ENCODE data around the gene PLB1.

Gene PLB1

DNA sequence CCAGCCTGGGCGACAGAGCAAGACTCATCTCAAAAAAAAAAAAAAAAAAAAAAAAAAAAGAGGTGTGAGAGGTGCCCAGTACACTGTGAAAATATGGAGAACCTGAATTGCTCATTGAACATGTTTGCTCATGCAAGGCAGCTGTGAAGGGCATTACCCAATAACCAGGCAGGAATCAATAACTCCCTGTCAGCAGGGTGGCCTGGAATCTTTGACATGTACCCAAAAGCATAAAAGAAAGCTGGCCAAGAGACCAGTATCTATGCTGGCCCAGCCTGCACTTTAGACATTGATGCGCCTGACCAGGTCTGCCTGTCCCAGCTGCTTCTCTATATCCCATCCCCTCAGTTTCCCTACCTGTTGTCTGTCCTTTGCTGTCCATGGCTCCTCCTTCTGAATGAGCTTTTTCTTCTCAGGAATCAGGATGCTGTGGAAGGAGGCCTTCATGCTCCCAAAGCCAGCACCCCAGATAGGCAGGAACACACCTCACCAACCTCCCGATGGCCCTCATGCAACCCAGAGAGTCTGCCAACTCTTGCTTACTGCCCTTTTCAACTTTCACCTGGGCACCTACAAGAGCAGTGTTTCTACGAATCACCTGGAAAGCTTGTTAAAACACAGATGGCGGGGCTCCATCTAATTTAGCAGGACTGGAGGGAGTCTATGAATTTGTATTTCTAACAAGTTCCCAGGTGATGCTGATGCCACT is 172.4 kb downstream of the PLB1 start:
- no peak for DNase-seq (ENCODE audit: low read depth in 2 of 2)

DNA sequence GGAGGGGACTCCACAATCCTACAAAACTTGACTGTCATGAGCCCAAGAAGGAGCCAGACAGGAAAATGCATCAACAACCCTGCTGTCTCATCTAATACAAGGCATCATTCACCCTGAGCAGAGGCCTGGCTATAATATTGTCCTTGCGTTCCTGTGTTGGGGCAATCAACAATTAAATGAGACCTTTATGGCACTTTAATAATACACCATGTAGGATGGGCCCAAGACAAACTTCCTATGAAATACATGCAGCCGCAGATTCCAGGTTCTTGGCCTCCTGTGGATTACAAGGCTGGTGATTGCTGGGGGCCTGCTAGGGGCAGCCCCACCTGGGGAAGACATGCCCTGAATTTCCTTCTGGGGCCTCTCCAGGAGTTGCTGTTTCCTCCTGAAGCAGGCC is 173.0 kb downstream of the PLB1 start:
- DNase-seq (ENCODE audit: low read depth in 2 of 2) = no peak

DNA sequence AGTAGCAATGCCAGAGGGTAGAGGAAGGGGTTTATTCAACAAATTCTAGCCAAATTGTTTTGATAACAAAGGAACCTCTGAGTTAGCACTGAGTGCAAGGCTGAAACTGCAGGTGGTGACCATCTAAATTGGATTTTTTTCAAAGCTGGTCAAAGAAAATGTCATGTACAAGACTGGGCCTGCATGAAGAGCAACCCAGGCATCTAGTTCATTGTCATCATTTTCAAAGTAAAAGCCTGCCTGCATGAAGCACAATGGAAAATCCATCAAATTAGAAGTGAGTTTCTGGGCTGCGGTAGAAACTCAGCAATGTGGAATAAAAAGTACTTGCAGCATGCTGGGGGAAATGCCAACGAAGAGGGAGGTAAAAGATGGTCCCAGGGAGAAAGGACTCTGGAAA is 175.0 kb downstream of the PLB1 start:
- no peak for DNase-seq (ENCODE audit: low read depth in 2 of 2)

DNA sequence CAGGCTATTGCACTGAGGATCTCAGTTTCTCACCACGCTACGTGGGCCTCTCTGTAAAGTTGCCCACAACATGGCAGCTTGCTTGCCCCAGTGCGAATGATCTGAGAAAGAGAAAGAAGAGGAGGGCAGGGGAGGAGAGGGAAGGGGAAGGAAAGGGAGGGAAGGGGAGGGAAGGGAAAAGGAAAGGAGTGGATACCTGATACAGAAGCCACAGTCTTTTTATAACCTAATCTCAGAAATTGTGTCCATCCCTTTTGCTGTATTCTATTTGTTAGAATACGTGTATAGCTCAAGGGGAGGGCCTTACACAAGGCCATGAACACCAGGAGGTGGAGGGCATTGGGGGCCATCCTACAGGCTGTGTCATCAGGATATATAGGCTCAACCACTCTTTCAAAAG is 177.5 kb downstream of the PLB1 start:
- no peak for DNase-seq (ENCODE audit: low read depth in 2 of 2)

DNA sequence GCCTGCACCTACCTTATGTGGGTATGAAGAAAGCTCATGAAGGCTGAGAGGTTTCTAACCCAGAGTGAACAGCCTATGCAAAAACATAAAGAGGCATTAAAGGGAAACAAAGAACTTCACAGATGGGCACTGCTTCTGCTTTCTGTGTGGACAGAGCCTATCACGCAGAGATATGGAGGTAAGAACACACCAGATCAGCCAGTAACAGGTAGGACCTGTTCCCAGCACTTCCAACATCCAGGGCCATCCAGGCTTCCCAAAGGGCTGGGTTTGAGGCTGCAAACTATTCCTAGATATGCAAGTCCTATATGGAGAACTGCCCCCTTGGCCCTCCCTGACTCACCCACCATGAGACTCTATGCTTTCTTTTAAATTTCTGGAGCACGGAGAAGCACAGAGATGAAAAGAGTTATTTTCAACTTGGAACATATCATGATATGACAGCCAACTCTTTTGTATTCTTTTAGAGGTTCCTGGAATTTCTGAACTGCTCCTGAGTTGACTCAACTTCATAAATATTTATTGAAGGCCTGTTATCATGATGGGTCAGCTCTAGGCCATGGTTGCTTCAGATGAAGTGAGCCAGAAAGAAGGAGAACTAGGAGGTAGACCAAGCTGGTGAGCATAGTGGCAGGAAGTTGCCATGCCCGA is 178.3 kb downstream of the PLB1 start:
- DNase-seq (ENCODE audit: low read depth in 2 of 2) = no peak

DNA sequence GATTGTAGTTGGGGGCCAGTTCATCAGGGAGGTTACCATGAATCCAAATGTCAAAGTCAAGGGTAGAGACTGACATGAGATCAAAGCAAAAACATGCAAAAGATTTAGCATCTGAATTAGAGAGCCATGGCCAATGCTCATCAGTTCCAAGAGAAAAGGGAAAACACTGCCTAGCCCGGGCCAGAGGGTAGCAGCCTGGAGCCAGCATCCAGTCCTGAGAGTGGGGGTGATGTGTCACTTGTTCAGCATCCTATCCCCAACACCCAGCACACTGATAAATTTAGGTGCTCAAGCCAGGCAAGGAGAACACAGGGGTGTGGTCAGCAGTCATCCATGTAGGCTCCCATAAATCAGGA is 178.8 kb downstream of the PLB1 start:
- no peak for DNase-seq (ENCODE audit: low read depth in 2 of 2)

DNA sequence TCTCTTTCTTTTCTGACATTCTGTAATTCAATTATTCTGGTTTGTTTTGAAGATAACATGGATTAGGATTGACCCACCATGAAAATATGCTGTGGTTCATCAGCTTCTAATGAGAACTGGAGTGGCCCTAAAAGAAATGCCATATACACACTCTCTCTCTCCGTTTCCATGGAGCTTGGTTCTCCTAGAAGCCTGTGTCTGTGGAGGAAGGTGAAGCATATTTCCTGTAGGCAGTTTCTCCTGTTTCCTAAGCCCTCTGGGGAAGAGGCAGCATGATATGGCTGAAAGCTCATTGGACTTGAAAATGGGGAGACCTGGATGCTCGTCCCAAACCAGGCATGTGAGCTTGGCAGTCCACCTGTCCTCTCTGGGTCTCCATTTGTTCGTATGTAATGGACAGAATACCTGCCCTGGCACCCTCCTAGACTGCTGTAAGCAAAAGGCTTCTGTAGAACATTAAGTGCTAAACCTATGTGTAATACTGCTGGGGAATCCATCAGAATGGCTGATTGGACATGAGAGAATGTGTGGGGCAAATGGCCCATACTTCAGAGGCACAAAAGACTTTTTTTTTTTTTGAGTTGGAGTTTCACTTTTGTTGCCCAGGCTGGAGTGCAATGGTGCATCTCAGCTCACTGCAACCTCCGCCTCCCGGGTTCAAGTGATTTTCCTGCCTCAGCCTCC is 180.4 kb downstream of the PLB1 start:
- no peak for DNase-seq (ENCODE audit: low read depth in 2 of 2)

DNA sequence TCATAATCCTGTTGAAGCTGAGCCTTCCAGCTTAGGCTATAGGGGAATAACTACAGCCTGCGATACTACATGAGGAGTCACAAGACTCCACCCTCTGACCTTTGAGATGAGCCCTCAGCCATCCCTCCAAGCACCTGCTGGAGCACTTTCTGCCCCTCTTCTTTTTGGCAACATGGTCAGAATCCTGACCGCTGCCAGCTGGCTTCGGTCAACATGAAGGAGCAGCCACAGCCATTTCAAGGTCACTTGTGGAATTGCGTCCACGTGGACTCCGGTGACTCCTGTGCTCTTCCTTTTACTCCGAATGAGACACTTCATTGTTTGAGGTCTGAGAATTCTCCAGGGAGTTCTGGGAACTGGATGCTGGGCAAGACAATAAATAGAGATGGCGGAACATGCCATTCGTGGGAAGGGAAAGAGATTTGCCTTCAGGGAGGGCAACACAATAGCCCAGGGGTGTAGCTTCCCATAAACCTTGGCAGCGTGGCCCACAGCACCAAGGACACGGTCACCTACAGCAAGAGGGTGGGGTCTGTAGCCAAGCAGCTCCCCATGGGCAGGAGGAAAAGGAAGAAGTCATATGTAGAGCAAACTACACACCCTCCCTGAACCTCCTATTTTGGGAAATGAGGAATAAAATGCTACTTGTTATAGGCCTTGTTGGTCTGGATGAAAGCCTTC is 182.5 kb downstream of the PLB1 start:
- no peak for DNase-seq (ENCODE audit: low read depth in 2 of 2)

DNA sequence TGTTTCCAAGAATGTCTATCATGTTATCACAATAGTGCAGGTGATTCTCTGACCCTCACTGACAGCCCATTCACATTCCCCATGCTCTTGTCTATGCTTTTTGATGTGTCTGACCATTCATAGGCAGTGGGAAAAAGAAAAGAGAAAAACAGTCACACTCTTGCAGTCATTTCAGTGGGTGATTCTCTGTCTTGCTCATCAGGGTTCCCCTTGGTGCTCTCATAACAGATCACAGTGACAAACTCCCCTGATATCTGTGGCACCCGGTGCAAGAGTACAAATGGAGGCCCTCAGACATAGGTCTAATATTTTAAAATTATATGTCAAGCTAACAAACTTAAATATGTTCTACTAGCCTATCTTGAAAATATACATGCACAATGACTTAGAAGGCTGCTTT is 183.1 kb downstream of the PLB1 start:
- DNase-seq (ENCODE audit: low read depth in 2 of 2) = no peak

DNA sequence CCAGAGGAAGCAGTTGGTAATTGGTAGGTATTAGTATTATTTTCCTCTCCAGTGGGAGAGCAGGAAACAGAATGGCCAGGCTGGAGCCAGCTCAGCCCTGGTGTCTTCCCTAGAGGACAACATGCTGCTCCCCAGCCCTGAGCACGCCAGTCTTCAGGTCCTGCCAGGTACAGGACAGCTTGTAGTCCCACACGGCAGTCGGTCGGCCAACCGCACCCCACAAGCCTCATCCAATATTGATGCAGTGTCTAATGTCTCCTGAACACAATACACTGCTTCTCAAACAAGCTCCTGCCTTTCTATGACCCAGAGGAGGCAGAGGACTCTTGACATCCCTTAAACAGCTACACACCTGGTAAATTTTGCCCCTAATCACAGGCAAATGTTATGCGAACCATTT is 184.8 kb downstream of the PLB1 start:
- no peak for DNase-seq (ENCODE audit: low read depth in 2 of 2)

DNA sequence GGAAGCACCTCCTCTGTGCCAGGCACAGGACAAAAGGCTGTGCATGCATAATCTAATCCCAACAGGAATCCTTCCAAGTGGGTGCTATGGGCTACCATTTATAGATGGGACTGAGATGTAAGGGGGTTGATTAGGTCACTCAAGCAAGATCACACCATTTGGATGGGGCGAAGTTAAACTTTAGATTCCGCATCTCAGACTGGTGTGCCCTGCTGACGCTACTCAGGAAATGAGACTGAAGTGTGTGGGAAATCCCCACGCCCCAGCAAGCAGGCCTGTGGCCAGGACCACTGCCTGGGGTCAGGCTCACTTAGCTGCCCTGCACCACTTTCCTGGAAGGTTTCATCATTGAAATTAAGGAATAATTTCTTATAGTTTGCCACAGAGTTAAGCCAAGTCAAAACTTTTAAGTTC is 185.3 kb downstream of the PLB1 start:
- DNase-seq (ENCODE audit: low read depth in 2 of 2) = peak; percentile 30 to 55

DNA sequence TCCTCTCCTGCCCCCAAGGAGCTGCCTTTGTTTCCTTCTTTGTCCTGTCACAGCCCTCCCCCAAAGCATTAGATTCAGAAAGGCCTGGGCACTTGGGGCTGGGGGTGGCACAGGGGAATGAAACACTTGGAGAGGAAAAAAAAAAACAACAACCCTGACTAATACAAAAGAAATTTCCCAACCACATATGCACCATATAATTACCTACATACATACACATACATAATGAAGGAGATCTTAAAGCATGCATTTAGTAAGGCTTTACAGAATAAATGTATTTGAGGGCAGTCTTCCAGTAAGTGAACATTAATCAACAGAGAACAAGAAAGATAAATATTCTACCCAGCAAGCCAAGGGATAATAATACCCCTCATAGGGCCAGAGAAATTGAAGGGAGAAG is 185.7 kb downstream of the PLB1 start:
- no peak for DNase-seq (ENCODE audit: low read depth in 2 of 2)

DNA sequence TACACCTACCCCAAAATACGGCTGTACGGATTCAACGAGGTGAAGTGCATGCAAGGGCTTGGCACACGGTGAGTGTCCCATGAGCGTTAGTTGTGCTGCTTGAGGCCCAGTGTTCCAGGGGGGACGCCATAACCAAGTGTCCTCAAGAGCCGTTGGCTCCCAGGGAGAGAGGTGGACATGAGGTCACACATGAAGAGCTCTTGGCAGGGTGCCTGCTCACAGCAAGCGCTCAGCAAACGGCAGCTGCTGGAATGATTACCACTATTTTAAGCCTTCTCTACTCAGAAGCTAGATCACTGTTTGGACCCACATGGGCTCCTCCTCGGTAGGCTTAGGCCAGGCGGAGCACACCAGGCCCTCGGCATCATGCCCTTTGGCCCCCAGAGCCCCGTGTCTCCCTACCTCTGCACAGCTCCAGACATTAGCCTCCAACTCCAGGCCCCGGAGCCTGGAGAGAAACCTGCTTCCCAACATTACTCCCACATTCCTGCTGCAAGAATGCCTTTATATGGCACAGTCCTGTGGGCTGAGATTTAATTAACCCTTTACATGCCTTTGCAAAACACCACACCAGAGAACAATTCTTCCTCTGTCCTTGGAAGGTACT is 187.3 kb downstream of the PLB1 start:
- no peak for DNase-seq (ENCODE audit: low read depth in 2 of 2)

DNA sequence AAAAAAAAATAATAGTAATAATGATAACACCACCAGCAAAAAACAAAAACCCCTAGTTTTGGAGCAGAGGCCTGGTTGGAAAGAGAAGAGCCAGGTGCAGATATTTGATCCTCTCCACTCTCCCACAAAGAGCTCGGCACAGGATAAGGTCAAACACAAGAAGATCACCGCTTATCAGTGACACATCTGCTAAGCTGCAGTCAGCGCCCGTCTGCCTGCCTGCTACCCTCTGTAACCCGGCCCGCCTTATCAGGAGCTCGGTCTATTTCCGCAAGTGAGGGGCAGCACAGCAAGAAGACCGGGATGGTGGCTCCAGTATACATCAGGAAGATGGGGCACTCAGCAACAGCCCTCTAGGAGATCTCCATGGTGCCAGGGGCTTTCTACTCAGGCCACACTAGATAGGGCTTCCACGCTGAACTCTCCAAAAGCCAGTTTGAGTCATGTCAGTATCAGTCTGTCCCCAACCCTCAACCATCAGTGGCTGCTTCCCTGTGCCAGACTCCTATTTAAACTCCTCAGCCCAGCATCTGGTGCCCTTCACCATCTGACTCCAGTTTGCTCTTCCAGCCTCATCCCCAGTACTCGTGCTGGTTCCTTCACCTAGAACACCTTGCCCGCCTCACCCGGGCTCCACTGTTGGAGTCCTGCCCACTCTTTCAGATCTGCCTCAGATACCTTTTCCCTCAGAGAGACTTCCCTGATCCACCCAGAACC is 188.4 kb downstream of the PLB1 start:
- DNase-seq (ENCODE audit: low read depth in 2 of 2) = no peak

DNA sequence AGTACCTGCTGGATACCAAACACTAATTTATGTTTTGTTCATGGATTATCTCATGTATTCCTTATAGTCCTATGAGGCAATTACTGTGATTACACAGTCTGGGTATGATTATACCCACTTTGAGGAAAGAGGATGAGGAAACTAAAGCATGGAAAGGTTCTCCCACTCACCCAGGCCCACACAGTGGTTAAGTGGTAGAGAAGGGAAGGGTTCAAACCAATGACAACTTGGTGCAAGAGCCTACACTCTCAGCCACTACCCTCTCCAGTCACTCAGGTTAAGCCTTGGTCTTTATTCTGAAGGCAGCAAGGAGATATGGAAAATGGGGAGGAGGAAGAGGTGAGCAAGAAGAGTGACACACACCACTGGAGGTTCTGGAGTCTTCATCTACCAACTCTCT is 191.3 kb downstream of the PLB1 start:
- DNase-seq (ENCODE audit: low read depth in 2 of 2) = no peak

DNA sequence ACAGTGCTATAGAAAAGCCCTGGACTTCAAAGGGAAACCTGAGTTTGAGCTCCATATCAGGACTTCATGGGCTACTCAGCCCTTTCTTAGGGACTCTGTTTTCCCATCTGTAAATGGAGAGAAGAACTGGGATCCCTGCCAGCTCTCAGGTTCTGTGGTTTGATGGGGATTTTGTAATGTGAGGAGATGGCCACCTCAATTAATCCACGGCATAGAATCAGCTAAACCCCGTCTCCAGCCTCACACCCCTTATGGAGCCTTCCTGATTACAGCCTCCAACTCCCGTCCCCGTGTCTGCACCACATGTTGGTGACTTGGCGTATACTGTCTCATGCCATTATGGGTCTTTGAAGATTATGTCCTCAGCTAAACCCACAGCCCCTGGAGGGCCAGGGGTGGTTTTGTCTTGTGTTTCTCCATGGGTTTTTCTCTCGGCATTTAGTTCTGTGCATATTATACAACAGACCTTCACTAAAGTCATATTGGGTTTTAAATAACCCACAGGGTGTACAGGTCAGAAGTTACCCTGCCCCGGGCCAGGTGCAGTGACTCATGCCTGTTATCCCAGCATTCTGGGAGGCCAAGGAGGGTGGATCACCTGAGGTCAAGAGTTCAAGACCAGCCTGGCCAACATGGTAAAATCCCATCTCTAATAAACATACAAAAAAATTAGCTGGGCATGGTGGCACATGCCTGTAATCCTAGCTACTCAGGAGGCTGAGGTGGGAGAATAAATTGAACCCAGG is 192.0 kb downstream of the PLB1 start:
- DNase-seq (ENCODE audit: low read depth in 2 of 2) = no peak

DNA sequence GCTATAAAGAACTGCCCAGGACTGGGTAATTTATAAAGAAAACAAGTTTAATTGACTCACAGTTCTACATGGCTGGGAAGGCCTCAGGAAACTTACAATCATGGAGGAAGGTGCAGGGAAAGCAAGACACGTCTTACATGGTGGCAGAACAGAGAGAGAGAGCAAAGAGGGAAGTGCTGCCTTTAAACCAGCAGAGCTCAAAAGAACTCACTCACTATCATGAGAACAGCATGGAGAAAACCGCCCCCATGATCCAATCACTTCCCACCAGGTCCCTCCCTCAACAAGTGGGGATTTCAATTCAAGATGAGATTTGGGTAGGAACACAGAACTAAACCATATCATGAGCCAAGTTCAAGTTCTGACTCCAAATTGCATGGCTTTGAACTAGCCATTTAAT is 193.0 kb downstream of the PLB1 start:
- no peak for DNase-seq (ENCODE audit: low read depth in 2 of 2)

DNA sequence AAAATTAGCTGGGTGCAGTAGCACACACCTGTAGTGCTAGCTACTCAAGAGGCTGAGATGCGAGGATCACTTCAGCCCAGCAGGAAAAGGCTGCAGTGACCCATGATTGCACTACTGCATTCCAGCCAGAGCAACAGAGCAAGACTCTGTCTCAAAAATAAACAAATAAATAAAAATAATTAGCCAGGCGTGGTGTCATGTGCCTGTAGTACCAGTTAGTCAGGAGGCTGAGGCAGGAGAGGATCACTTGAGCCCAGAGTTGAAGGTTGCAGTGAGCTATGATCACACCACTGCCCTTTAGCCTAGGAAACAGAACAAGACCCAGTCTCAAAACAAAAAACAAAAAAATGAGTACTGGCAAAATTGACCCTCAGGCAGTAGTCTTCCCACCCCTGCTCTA is 193.9 kb downstream of the PLB1 start:
- no peak for DNase-seq (ENCODE audit: low read depth in 2 of 2)

DNA sequence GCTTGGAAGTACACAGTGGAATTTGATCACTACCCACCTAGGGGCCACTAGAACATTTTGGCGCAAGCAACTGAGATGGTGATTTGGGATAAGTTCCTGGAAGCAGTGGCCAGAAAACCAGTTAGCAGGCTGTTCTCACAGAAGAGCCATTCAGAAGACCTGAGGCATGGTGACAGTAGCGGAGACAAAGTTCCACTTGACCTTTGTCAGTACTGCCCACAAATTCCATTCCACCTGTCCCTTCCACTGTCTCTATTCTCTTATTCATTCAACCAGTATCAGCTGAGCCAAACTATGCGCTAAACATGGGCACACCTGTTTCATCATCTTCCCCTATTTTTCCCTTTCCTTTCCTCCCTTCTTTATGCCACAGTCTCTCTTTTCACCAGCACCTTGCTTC is 196.6 kb downstream of the PLB1 start:
- DNase-seq (ENCODE audit: low read depth in 2 of 2) = no peak

DNA sequence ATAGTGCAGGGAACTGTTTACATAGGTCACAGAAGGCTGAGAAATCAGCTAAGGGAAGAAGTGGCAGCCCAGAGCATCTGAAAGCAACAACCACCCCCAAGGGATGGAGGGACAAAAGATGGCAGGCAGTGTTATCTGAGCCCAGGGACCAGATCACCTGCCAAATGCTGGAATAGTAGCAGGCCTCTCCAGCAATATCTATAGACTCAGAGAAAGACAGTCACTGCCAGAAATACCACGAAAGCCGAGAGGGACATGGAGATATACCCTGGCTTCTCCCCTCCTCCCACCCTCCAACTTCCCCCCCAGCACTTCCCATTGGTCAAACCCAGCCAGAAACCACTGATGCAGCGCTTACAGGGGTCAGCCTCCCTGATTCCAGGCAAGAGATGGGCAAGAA is 197.4 kb downstream of the PLB1 start:
- DNase-seq (ENCODE audit: low read depth in 2 of 2) = no peak

Data from stimulated activated CD4-positive, alpha-beta T cell treated with anti-CD3 and anti-CD28 coated beads, Interleukin-15, amount 100 ng/mL, for 48 hours (primary cell).